Keratinocyte (primary cell): Measurements from ENCODE around the gene DHH. TPM values are rescaled to one million over a fixed set of nuclear protein-coding genes. Genes with fewer than 3 reads are reported as not detected.

Source experiments
- DNase-seq: peaks from one replicate; pipeline ENCODE4 v3.0.0-alpha.2; 2011; ENCODE audit warnings: low read depth, missing footprints, low spot score
- FAIRE-seq: peaks from 2 replicates; lab custom pipeline; 2011; peaks lifted over from hg19 to GRCh38; lab: Jason Lieb, UNC
- H2AFZ ChIP-seq: 2 replicates; pipeline ENCODE4 v1.6.0; 2012; ENCODE audit warnings: low read length, control low read depth, inconsistent platforms; ENCODE audit not compliant: control insufficient read depth
- H3K27ac ChIP-seq: 2 replicates; pipeline ENCODE4 v1.5.1; 2011; ENCODE audit warnings: low read length; ENCODE audit not compliant: control insufficient read depth, insufficient read depth
- H3K27me3 ChIP-seq: 3 replicates; pipeline ENCODE4 v1.6.0; 2011; ENCODE audit warnings: low read length; ENCODE audit not compliant: control insufficient read depth, insufficient read depth; ENCODE audit errors: extremely low read depth
- H3K36me3 ChIP-seq, 2 experiments: 2 replicates in 1 of 2; 3 replicates in 1 of 2; pipeline ENCODE4 v1.5.1; 2011; ENCODE audit warnings: low read length in 2 of 2, mild to moderate bottlenecking in 1 of 2; ENCODE audit not compliant: control insufficient read depth in 2 of 2, insufficient read depth in 2 of 2; ENCODE audit errors: extremely low read depth in 1 of 2
- H3K4me1 ChIP-seq: 3 replicates; pipeline ENCODE4 v1.5.1; 2011; ENCODE audit warnings: low read length; ENCODE audit not compliant: control insufficient read depth, insufficient read depth; ENCODE audit errors: extremely low read depth
- H3K4me2 ChIP-seq: 3 replicates; pipeline ENCODE4 v1.6.0; 2011; ENCODE audit warnings: low read depth, low read length; ENCODE audit not compliant: control insufficient read depth, insufficient read depth; ENCODE audit errors: extremely low read depth
- H3K4me3 ChIP-seq, 3 experiments: fragments of 200-600 bp in 1 of 3; sonication (generic) in 1 of 3; 2 replicates in 2 of 3; 3 replicates in 1 of 3; pipeline ENCODE4 v1.5.1; 2011 to 2016; ENCODE audit warnings: low read length in 3 of 3, mild to moderate bottlenecking in 3 of 3, control low read depth in 2 of 3, inconsistent platforms in 1 of 3, low read depth in 1 of 3, mixed read lengths in 1 of 3, mixed run types in 1 of 3, moderate library complexity in 1 of 3; ENCODE audit not compliant: control insufficient read depth in 2 of 3, insufficient read depth in 2 of 3; ENCODE audit errors: extremely low read depth in 1 of 3
- H3K79me2 ChIP-seq: 2 replicates; pipeline ENCODE4 v1.6.0; 2012; ENCODE audit warnings: low read length; ENCODE audit not compliant: control insufficient read depth, insufficient read depth
- H3K9ac ChIP-seq: 3 replicates; pipeline ENCODE4 v1.6.0; 2011; ENCODE audit warnings: low read length; ENCODE audit not compliant: control insufficient read depth, insufficient read depth; ENCODE audit errors: extremely low read depth
- H3K9me1 ChIP-seq: 3 replicates; pipeline ENCODE4 v1.6.0; 2011; ENCODE audit warnings: low read length; ENCODE audit not compliant: control insufficient read depth, insufficient read depth; ENCODE audit errors: extremely low read depth
- H3K9me3 ChIP-seq: 2 replicates; pipeline ENCODE4 v1.5.1; 2012; ENCODE audit warnings: low read depth, low read length; ENCODE audit not compliant: control insufficient read depth
- H4K20me1 ChIP-seq: 3 replicates; pipeline ENCODE4 v1.6.0; 2011; ENCODE audit warnings: low read length; ENCODE audit not compliant: control insufficient read depth, insufficient read depth; ENCODE audit errors: extremely low read depth
- EZH2 ChIP-seq: IDR thresholded peaks from one replicate; pipeline ENCODE4 v1.6.1; 2012; ENCODE audit warnings: inconsistent platforms, mild to moderate bottlenecking, low read length, moderate library complexity
- dilution Hi-C: fragments of 300-500 bp; cut with MboI; formaldehyde crosslinking; loops from one replicate; pipeline ENCODE4 v1.7.0; 2020; ENCODE audit warnings: low sequenced_read_pairs; ENCODE audit not compliant: extremely low pct_ligation_motif_present
- polyA plus RNA-seq, 5 experiments: library from polyadenylated mRNA; depleted of rRNA in 3 of 5; stranded (reverse) in 3 of 5; stranded (forward) in 1 of 5; unstranded in 1 of 5; fragments of >200 nt; gene quantifications; 1 replicate in 1 of 5; 2 replicates in 3 of 5; 3 replicates in 1 of 5; pipeline versions ENCODE4 v1.2.1 to v1.2.3, GENCODE V29; 2011 to 2012; ENCODE audit warnings: missing spikeins in 2 of 5, low read depth in 1 of 5, low replicate concordance in 1 of 5
- TF ChIP-seq, protein P1 (sequence below), 3 experiments: IDR thresholded peaks in 1 of 3; conservative IDR thresholded peaks in 1 of 3; optimal IDR thresholded peaks in 1 of 3; 2 replicates in 2 of 3; 3 replicates in 1 of 3; pipeline versions ENCODE3 to v1.5.1; 2011; ENCODE audit warnings: low read length in 3 of 3, mild to moderate bottlenecking in 3 of 3, moderate library complexity in 2 of 3, control low read depth in 1 of 3, inconsistent platforms in 1 of 3; ENCODE audit not compliant: insufficient read depth in 2 of 3; ENCODE audit errors: extremely low read depth in 1 of 3

Gene DHH
- polyA plus RNA-seq, 1 donor (not counting 4 experiments of a cell fraction or from before 2014, with no cell fraction given), result not detected

DNA sequence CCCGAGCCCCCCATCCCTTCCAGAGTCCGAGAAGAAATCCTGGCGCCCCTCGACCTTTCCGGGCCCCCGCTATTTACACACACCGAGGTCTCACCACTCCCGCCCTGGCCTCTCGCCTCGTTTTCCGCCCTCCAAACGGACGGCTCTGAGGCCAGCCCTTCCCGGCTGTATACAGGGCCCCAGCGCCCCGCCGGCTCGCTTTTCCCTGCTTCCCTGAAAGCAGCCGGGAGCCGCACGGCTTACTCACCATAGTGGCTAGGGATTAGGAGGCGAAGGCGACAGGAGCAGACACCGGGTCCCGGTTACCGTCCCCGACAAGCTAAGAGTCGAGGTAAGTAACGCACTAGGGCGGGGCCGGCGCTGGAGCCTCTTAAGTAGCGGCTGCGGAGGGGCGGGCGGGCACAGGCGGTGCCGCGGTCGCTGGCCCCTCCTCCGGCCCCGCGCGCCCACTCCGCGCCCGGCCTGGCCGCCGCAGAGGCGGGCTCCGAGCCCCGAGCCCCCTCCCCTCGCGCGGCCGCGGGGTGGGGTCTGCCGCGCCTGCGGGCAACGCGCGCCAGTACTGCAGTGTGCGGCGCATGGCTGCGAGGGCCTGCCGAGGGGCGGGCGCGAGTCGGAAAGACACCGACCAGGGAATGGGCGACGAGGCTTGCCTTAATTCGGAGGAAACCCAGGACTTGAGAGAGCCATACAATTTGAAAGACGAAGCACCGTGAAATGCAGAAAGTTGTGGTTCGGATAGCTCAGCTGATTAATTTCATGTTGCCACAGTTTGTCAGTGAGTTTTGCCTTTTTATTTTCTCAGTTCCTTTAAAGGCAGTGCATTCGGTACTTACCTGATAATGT is 36.7 kb upstream of the DHH start, which contains the start of gene TUBA1B:
TSS of gene TUBA1B (minus strand) at position 345 of the 843 bp plus-strand sequence. CDS start at position 250, 95 bp downstream.
- dilution Hi-C loops, result no loop called here
- no peak for FAIRE-seq

GRCh38 chr12:49130151-49131050 is 35.8 kb upstream of the DHH start:
- peaks cover 22% of the 10 kb centered on the region for H3K4me1 ChIP-seq
- no peaks in the 10 kb centered on the region for H3K27me3 ChIP-seq
- FAIRE-seq, result no peak
- H3K9me3 ChIP-seq, result no peaks in the 10 kb centered on the region
- peaks cover 8 to 21% of the 10 kb centered on the region in 2 experiments for H3K36me3 ChIP-seq
- DNase-seq, result peak; percentile 63
- TF ChIP-seq EZH2, result no peak
- TF ChIP-seq, protein P1, sequence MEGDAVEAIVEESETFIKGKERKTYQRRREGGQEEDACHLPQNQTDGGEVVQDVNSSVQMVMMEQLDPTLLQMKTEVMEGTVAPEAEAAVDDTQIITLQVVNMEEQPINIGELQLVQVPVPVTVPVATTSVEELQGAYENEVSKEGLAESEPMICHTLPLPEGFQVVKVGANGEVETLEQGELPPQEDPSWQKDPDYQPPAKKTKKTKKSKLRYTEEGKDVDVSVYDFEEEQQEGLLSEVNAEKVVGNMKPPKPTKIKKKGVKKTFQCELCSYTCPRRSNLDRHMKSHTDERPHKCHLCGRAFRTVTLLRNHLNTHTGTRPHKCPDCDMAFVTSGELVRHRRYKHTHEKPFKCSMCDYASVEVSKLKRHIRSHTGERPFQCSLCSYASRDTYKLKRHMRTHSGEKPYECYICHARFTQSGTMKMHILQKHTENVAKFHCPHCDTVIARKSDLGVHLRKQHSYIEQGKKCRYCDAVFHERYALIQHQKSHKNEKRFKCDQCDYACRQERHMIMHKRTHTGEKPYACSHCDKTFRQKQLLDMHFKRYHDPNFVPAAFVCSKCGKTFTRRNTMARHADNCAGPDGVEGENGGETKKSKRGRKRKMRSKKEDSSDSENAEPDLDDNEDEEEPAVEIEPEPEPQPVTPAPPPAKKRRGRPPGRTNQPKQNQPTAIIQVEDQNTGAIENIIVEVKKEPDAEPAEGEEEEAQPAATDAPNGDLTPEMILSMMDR (optimal IDR thresholded peaks at IDR 0.05 in 1 of 3, IDR thresholded peaks at IDR 0.05 in 1 of 3, conservative IDR thresholded peaks at IDR 0.05 in 1 of 3; ENCODE audit: extremely low read depth in 1 of 3, insufficient read depth in 2 of 3, low read length in 3 of 3), result peak; percentile 91 to 96 (median 94)
- peak overlapping the region; percentile 100 for H3K9ac ChIP-seq
- H3K27ac ChIP-seq, result peak overlapping the region; percentile 99
- H4K20me1 ChIP-seq, result peaks cover 8% of the 10 kb centered on the region
- no peaks in the 10 kb centered on the region for H3K9me1 ChIP-seq
- peak overlapping the region; percentile 96 to 99 (median 99) for H3K4me3 ChIP-seq
- H3K4me2 ChIP-seq, result peak overlapping the region; percentile 87
- peak overlapping the region; percentile 75 for H2AFZ ChIP-seq
- peaks cover 22% of the 10 kb centered on the region for H3K79me2 ChIP-seq
- dilution Hi-C loops, result no loop called here

More for the DNA sequence above, 36.7 kb upstream of the DHH start, which contains the start of gene TUBA1B:
- Histone ChIP-seq H3K27me3 (no peaks in the 10 kb centered on the region), H3K9ac (peak within 1 kb of the TSS; percentile 100), H3K4me3 (peak within 1 kb of the TSS; percentile 96 to 99 (median 99)), H3K79me2 (peaks cover 22% of the 10 kb centered on the region), H3K9me1 (no peaks in the 10 kb centered on the region), H3K27ac (peak within 1 kb of the TSS; percentile 99), H3K4me2 (peak within 1 kb of the TSS; percentile 87), H2AFZ (peak within 1 kb of the TSS; percentile 91), H4K20me1 (peaks cover 8% of the 10 kb centered on the region), H3K9me3 (no peaks in the 10 kb centered on the region), H3K36me3 (peaks cover 8 to 21% of the 10 kb centered on the region in 2 experiments), H3K4me1 (peaks cover 22% of the 10 kb centered on the region)
- DNase-seq, result peak; percentile 90
- no peak for TF ChIP-seq EZH2
- TF ChIP-seq, protein P1 (optimal IDR thresholded peaks at IDR 0.05 in 1 of 3, IDR thresholded peaks at IDR 0.05 in 1 of 3, conservative IDR thresholded peaks at IDR 0.05 in 1 of 3; ENCODE audit: extremely low read depth in 1 of 3, insufficient read depth in 2 of 3, low read length in 3 of 3), result no peak
